B cell (primary cell): Measurements from ENCODE around the gene BEAN1. TPM values are rescaled to one million over a fixed set of nuclear protein-coding genes. Genes with fewer than 3 reads are reported as not detected.
"Not testable (repeated sequence)": the region's sequence is repeated elsewhere in the genome, so short reads cannot be mapped to it uniquely, and the experiment has no call there.

Experiments
- ATAC-seq: fragments of 200-7000 bp; cut with Tn5 transposase; one replicate; pipeline ENCODE4 v1.10.0; 2021; ENCODE audit warnings: low read depth, mild to moderate bottlenecking, moderate number of reproducible peaks, moderate library complexity
- CTCF ChIA-PET: fragments of 350-600 bp; sonication (Branson Sonifier 250); formaldehyde crosslinking; loops from one replicate; lab custom pipeline; 2021; ENCODE audit warnings: antibody characterized with exemption, inconsistent platforms; lab: Charles Lee
- POLR2A ChIA-PET: fragments of 350-600 bp; sonication (Branson Sonifier 250); formaldehyde crosslinking; loops from one replicate; lab custom pipeline; 2021; ENCODE audit warnings: antibody characterized with exemption; lab: Charles Lee
- DNase-seq: peaks from one replicate; pipeline ENCODE4 v3.0.0; 2013
- H2AFZ ChIP-seq: 2 replicates; pipeline ENCODE4 v1.6.1; 2012; ENCODE audit warnings: mild to moderate bottlenecking, low read depth, low read length; ENCODE audit not compliant: insufficient read depth, poor library complexity, severe bottlenecking
- H3K27ac ChIP-seq, 2 donors: 1 replicate in 1 of 2; 2 replicates in 1 of 2; pipeline ENCODE4 v1.5.1; 2012 to 2013; ENCODE audit warnings: low read length in 2 of 2, mild to moderate bottlenecking in 2 of 2, moderate library complexity in 1 of 2
- H3K27me3 ChIP-seq, 4 experiments: fragments of 200-600 bp in 1 of 4; sonication (generic) in 1 of 4; replicated peaks in 1 of 4; 1 replicate in 2 of 4; 2 replicates in 2 of 4; pipeline versions ENCODE4 v1.6.1 to v1.7.0; 2013 to 2016; ENCODE audit warnings: low read length in 3 of 4, mild to moderate bottlenecking in 2 of 4, mixed read lengths in 1 of 4, moderate library complexity in 1 of 4; ENCODE audit not compliant: insufficient read depth in 4 of 4, control insufficient read depth in 3 of 4; ENCODE audit errors: control extremely low read depth in 1 of 4
- H3K36me3 ChIP-seq, 2 experiments: replicated peaks in 1 of 2; 1 replicate in 1 of 2; 2 replicates in 1 of 2; pipeline versions ENCODE4 v1.6.1 to v1.7.1; 2013; ENCODE audit warnings: low read length in 1 of 2; ENCODE audit not compliant: insufficient read depth in 2 of 2, control insufficient read depth in 1 of 2; ENCODE audit errors: control extremely low read depth in 1 of 2, extremely low read depth in 1 of 2
- H3K4me1 ChIP-seq, 2 donors: fragments of 200-600 bp in 1 of 2; sonication (generic) in 1 of 2; 1 replicate in 1 of 2; 2 replicates in 1 of 2; pipeline versions ENCODE4 v1.5.1 to v1.6.1; 2013 to 2017; ENCODE audit warnings: low read length in 2 of 2; ENCODE audit not compliant: control insufficient read depth in 2 of 2, insufficient read depth in 2 of 2
- H3K4me2 ChIP-seq: replicated peaks from 2 replicates; pipeline ENCODE3; 2012; ENCODE audit warnings: mild to moderate bottlenecking, low read depth, low read length; ENCODE audit not compliant: poor library complexity, severe bottlenecking
- H3K4me3 ChIP-seq, 5 experiments: fragments of 200-600 bp in 1 of 5; sonication (generic) in 1 of 5; 1 replicate in 3 of 5; 2 replicates in 2 of 5; pipeline versions ENCODE4 v1.5.1 to v1.7.0; 2011 to 2016; ENCODE audit warnings: low read length in 4 of 5, mild to moderate bottlenecking in 4 of 5, low read depth in 2 of 5, control low read depth in 1 of 5, moderate library complexity in 1 of 5; ENCODE audit not compliant: insufficient read depth in 1 of 5; ENCODE audit errors: control extremely low read depth in 1 of 5, extremely low read depth in 1 of 5
- H3K79me2 ChIP-seq: fragments of 200-600 bp; sonication (generic); one replicate; pipeline ENCODE4 v1.6.0; 2016; ENCODE audit warnings: low read length; ENCODE audit not compliant: control insufficient read depth, insufficient read depth
- H3K9ac ChIP-seq: fragments of 200-600 bp; sonication (generic); 2 replicates; pipeline ENCODE4 v1.6.1; 2017; ENCODE audit warnings: mild to moderate bottlenecking, low read length, moderate library complexity
- H3K9me3 ChIP-seq, 3 donors: one replicate each; pipeline versions ENCODE4 v1.6.1 to v1.7.1; 2013; ENCODE audit warnings: low read length in 2 of 3; ENCODE audit not compliant: control insufficient read depth in 2 of 3, insufficient read depth in 1 of 3; ENCODE audit errors: control extremely low read depth in 1 of 3
- H4K20me1 ChIP-seq: 2 replicates; pipeline ENCODE4 v1.6.0; 2012; ENCODE audit warnings: mild to moderate bottlenecking, low read length; ENCODE audit not compliant: insufficient read depth, control insufficient read depth, poor library complexity, severe bottlenecking
- H3K27ac Mint-ChIP-seq: one replicate; pipeline ENCODE4 v1.8.0; 2021; ENCODE audit warnings: mixed read lengths
- H3K27me3 Mint-ChIP-seq: one replicate; pipeline ENCODE4 v1.8.0; 2021; ENCODE audit warnings: mixed read lengths
- H3K4me1 Mint-ChIP-seq: one replicate; pipeline ENCODE4 v1.8.0; 2021; ENCODE audit warnings: mixed read lengths
- H3K4me3 Mint-ChIP-seq: one replicate; pipeline ENCODE4 v1.8.0; 2021; ENCODE audit warnings: mixed read lengths
- H3K9me3 Mint-ChIP-seq: one replicate; pipeline ENCODE4 v1.8.0; 2022; ENCODE audit warnings: mixed read lengths; ENCODE audit not compliant: insufficient read depth
- EZH2 ChIP-seq: IDR thresholded peaks from 2 replicates; pipeline ENCODE4 v1.6.1; 2012; ENCODE audit warnings: borderline replicate concordance, low read depth, mild to moderate bottlenecking, moderate library complexity, low read length; ENCODE audit not compliant: insufficient read depth, poor library complexity, severe bottlenecking
- WGBS: methylation state at CpG from one replicate; pipeline ENCODE4 v1.1.5; 2013; ENCODE audit warnings: missing lambda C conversion rate; ENCODE audit not compliant: insufficient coverage; 5-methylcytosine and 5-hydroxymethylcytosine counted together
- intact Hi-C: fragments of 100-400 bp; cut with micrococcal nuclease; formaldehyde crosslinking; loops from one replicate; pipeline ENCODE4 v1.10.0; 2022
- polyA plus RNA-seq: library from polyadenylated mRNA; depleted of rRNA; stranded (reverse); fragments of >200 nt; gene quantifications from 2 replicates; pipeline ENCODE4 v1.2.3, GENCODE V29; 2012
- total RNA-seq, 2 donors: library from RNA; stranded (reverse); fragments of 120-200 nt in 1 of 2; gene quantifications; 1 replicate in 1 of 2; 2 replicates in 1 of 2; pipeline versions ENCODE4 v1.2.3 to v1.2.4, GENCODE V29; 2013 to 2022
- TF ChIP-seq, protein P1 (sequence below): fragments of 200-600 bp; IDR thresholded peaks from one replicate; pipeline ENCODE4 v1.8.0; 2022; ENCODE audit warnings: antibody characterized with exemption, mild to moderate bottlenecking

BEAN1 gene
- total and polyA plus RNA-seq, 2 donors (not counting 1 experiment from before 2014, with no cell fraction given), result not detected

DNA sequence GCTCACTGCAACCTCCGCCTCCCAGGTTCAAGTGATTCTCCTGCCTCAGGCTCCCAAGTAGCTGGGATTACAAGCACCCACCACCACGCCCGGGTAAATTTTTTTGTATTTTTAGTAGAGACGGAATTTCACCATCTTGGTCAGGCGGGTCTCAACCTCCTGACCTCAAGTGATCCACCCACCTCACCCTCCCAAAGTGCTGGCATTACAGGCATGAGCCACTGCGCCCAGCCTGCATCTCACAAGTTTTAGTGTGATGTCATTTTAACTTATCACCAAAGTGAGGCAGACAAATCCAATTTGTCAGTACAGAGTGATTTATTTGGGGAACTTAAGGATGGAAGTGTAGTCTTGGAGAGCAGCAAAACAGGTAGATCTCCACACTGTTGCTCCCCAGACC, 39.5 kb downstream of the BEAN1 start:
- H3K4me3 ChIP-seq, POLR2A ChIA-PET, H3K9ac ChIP-seq, H3K36me3 ChIP-seq, ATAC-seq, H3K4me1 ChIP-seq, H3K79me2 ChIP-seq, intact Hi-C loops, DNase-seq, CTCF ChIA-PET, H4K20me1 ChIP-seq, H3K27ac ChIP-seq, H3K9me3 ChIP-seq, H3K4me2 ChIP-seq, H3K9me3 Mint-ChIP-seq, H3K4me1 Mint-ChIP-seq, H3K27ac Mint-ChIP-seq, H2AFZ ChIP-seq, H3K4me3 Mint-ChIP-seq: not testable (repeated sequence)
- whole genome bisulfite sequencing, result no CpG with 5 or more reads among the region's 6 CpGs
- H3K27me3 ChIP-seq, result peaks cover 0 to 28% (median 3%) of the 10 kb centered on the region in 4 experiments
- peaks cover 53% of the 10 kb centered on the region for H3K27me3 Mint-ChIP-seq

DNA sequence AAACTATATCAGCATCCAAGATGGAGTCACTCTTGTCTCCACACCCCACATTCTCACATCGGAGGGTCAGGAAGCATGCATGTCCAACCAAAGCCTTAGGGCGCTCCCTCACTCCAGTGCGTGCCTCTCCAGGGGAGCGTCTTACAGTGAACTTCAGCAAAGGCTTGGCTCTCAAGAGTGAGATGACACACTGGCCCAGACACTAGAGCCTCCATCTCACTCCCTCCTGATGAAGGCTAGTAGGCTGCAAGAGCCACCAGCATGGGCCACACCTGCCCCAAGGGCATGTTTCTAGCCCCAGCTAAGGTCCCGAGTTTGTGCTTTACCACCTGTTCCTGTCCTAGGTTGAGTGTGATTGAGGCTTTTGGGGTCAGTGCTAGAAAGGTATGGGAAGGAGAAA, 40.5 kb downstream of the BEAN1 start:
- TF ChIP-seq, protein P1, sequence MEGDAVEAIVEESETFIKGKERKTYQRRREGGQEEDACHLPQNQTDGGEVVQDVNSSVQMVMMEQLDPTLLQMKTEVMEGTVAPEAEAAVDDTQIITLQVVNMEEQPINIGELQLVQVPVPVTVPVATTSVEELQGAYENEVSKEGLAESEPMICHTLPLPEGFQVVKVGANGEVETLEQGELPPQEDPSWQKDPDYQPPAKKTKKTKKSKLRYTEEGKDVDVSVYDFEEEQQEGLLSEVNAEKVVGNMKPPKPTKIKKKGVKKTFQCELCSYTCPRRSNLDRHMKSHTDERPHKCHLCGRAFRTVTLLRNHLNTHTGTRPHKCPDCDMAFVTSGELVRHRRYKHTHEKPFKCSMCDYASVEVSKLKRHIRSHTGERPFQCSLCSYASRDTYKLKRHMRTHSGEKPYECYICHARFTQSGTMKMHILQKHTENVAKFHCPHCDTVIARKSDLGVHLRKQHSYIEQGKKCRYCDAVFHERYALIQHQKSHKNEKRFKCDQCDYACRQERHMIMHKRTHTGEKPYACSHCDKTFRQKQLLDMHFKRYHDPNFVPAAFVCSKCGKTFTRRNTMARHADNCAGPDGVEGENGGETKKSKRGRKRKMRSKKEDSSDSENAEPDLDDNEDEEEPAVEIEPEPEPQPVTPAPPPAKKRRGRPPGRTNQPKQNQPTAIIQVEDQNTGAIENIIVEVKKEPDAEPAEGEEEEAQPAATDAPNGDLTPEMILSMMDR, result no peak
- TF ChIP-seq EZH2, result no peak
- Histone ChIP-seq H4K20me1 (no peaks in the 10 kb centered on the region), H3K27me3 (peaks cover 0 to 26% (median 6%) of the 10 kb centered on the region in 4 experiments), H3K4me1 (no peaks in the 10 kb centered on the region), H3K4me3 (no peak overlapping the region), H2AFZ (no peak overlapping the region), H3K36me3 (no peaks in the 10 kb centered on the region), H3K9ac (no peak overlapping the region), H3K27ac (no peak overlapping the region), H3K79me2 (no peaks in the 10 kb centered on the region), H3K4me2 (no peak overlapping the region), H3K9me3 (peaks cover 0 to 5% (median 1%) of the 10 kb centered on the region in 3 donors)
- ChIA-PET CTCF (interaction anchor here (2.3 kb wide), 1 partner anchor 141 kb away, joined by 7 read pairs; no protein-coding TSS in a partner anchor), POLR2A (no interaction called here)
- ATAC-seq (no peak), DNase-seq (no peak)
- Mint-ChIP-seq H3K27me3 (peaks cover 51% of the 10 kb centered on the region), H3K4me3 (no peak overlapping the region), H3K9me3 (no peaks in the 10 kb centered on the region), H3K4me1 (no peaks in the 10 kb centered on the region), H3K27ac (no peak overlapping the region)
- WGBS, result 96% methylated on average over 5 of the region's 5 CpGs
- intact Hi-C loops, result no loop called here
